H9 (cell line): ENCODE data around the gene ADAMTS18. TPM values are rescaled to one million over a fixed set of nuclear protein-coding genes. Genes with fewer than 3 reads are reported as not detected.

Experiments
- DNase-seq: peaks from one replicate; pipeline ENCODE4 v3.0.0-alpha.2; 2017
- H2AFZ ChIP-seq: one replicate; pipeline ENCODE4 v1.6.1; 2013; ENCODE audit warnings: mild to moderate bottlenecking, low read length, control low read depth, moderate library complexity
- H2AK5ac ChIP-seq: 2 replicates; pipeline ENCODE4 v1.6.1; 2013; ENCODE audit warnings: low read length, control low read depth, mixed read lengths; ENCODE audit not compliant: insufficient read length
- H2BK120ac ChIP-seq: one replicate; pipeline ENCODE4 v1.6.1; 2013; ENCODE audit warnings: low read depth, mild to moderate bottlenecking, low read length, control low read depth, inconsistent platforms; ENCODE audit not compliant: poor library complexity, severe bottlenecking
- H2BK12ac ChIP-seq: 2 replicates; pipeline ENCODE4 v1.6.1; 2013; ENCODE audit warnings: low read length, control low read depth, mixed read lengths, low read depth; ENCODE audit not compliant: insufficient read length
- H2BK15ac ChIP-seq: 2 replicates; pipeline ENCODE4 v1.6.1; 2013; ENCODE audit warnings: low read depth, low read length, control low read depth
- H2BK20ac ChIP-seq: one replicate; pipeline ENCODE4 v1.6.1; 2013; ENCODE audit warnings: low read depth, mild to moderate bottlenecking, low read length, control low read depth, inconsistent platforms; ENCODE audit not compliant: poor library complexity, severe bottlenecking
- H2BK5ac ChIP-seq: 2 replicates; pipeline ENCODE4 v1.6.1; 2013; ENCODE audit warnings: low read length, control low read depth, mixed read lengths; ENCODE audit not compliant: insufficient read length
- H3K14ac ChIP-seq: 2 replicates; pipeline ENCODE4 v1.6.1; 2013; ENCODE audit warnings: low read length, control low read depth; ENCODE audit not compliant: insufficient read depth
- H3K18ac ChIP-seq: 2 replicates; pipeline ENCODE4 v1.6.1; 2013; ENCODE audit warnings: low read depth, mild to moderate bottlenecking, mixed read lengths, low read length, control low read depth; ENCODE audit not compliant: insufficient read length
- H3K23ac ChIP-seq: 2 replicates; pipeline ENCODE4 v1.6.1; 2013; ENCODE audit warnings: low read length, control low read depth, mixed read lengths, low read depth; ENCODE audit not compliant: insufficient read length
- H3K23me2 ChIP-seq: 2 replicates; pipeline ENCODE4 v1.6.1; 2013; ENCODE audit warnings: low read depth, mild to moderate bottlenecking, mixed read lengths, low read length, control low read depth; ENCODE audit not compliant: insufficient read length, poor library complexity, severe bottlenecking
- H3K27ac ChIP-seq: 2 replicates; pipeline ENCODE4 v1.5.1; 2013; ENCODE audit warnings: low read length, control low read depth, mixed read lengths, low read depth; ENCODE audit not compliant: insufficient read length
- H3K27me3 ChIP-seq: 2 replicates; pipeline ENCODE4 v1.6.1; 2013; ENCODE audit warnings: low read length, control low read depth, inconsistent platforms; ENCODE audit not compliant: insufficient read depth
- H3K4ac ChIP-seq: 2 replicates; pipeline ENCODE4 v1.6.1; 2013; ENCODE audit warnings: low read depth, mild to moderate bottlenecking, control low read depth, inconsistent platforms, low read length, moderate library complexity
- H3K4me1 ChIP-seq: 2 replicates; pipeline ENCODE4 v1.6.1; 2013; ENCODE audit warnings: low read length, control low read depth, inconsistent platforms; ENCODE audit not compliant: insufficient read depth
- H3K4me2 ChIP-seq: 2 replicates; pipeline ENCODE4 v1.6.1; 2013; ENCODE audit warnings: low read length, control low read depth, mixed read lengths; ENCODE audit not compliant: insufficient read length, insufficient read depth
- H3K56ac ChIP-seq: 2 replicates; pipeline ENCODE4 v1.6.1; 2013; ENCODE audit warnings: low read depth, mild to moderate bottlenecking, mixed read lengths, low read length, control low read depth; ENCODE audit not compliant: insufficient read length
- H3K79me1 ChIP-seq: 2 replicates; pipeline ENCODE4 v1.6.1; 2013; ENCODE audit warnings: low read depth, mild to moderate bottlenecking, moderate library complexity, low read length, control low read depth, inconsistent platforms; ENCODE audit not compliant: insufficient read depth, poor library complexity, severe bottlenecking
- H3K79me2 ChIP-seq: 2 replicates; pipeline ENCODE4 v1.6.1; 2013; ENCODE audit warnings: low read length, control low read depth, inconsistent platforms; ENCODE audit not compliant: insufficient read depth
- H3K9ac ChIP-seq: 2 replicates; pipeline ENCODE4 v1.6.1; 2013; ENCODE audit warnings: low read length, control low read depth, mixed read lengths; ENCODE audit not compliant: insufficient read length; ENCODE audit errors: extremely low read depth
- H3K9me3 ChIP-seq: one replicate; pipeline ENCODE4 v1.6.1; 2013; ENCODE audit warnings: low read depth, low read length, inconsistent platforms; ENCODE audit not compliant: control insufficient read depth
- H3T11ph ChIP-seq: one replicate; pipeline ENCODE4 v1.6.1; 2013; ENCODE audit warnings: mild to moderate bottlenecking, low read length, control low read depth, inconsistent platforms
- H4K20me1 ChIP-seq: one replicate; pipeline ENCODE4 v1.6.1; 2013; ENCODE audit not compliant: control insufficient read depth, insufficient read length, insufficient read depth
- H4K5ac ChIP-seq: 2 replicates; pipeline ENCODE4 v1.6.1; 2013; ENCODE audit warnings: low read depth, mild to moderate bottlenecking, mixed read lengths, low read length, control low read depth; ENCODE audit not compliant: insufficient read length
- H4K8ac ChIP-seq: replicated peaks from 2 replicates; pipeline ENCODE4 v1.6.1; 2013; ENCODE audit warnings: low read length, control low read depth, mixed read lengths, low read depth; ENCODE audit not compliant: insufficient read length
- H4K91ac ChIP-seq: 2 replicates; pipeline ENCODE4 v1.6.1; 2013; ENCODE audit warnings: low read depth, mild to moderate bottlenecking, moderate library complexity, mixed read lengths, low read length, control low read depth; ENCODE audit not compliant: insufficient read length
- H3K27ac Mint-ChIP-seq, 3 experiments: 2 replicates in 2 of 3; 3 replicates in 1 of 3; pipeline ENCODE4 v1.8.0; 2020 to 2021; ENCODE audit warnings: mixed read lengths in 3 of 3, mild to moderate bottlenecking in 1 of 3, moderate library complexity in 1 of 3
- H3K27me3 Mint-ChIP-seq: 2 replicates; pipeline ENCODE4 v1.8.0; 2021; ENCODE audit warnings: low read depth, mild to moderate bottlenecking, moderate library complexity, mixed read lengths
- H3K36me3 Mint-ChIP-seq, 3 experiments: 2 replicates in 2 of 3; 3 replicates in 1 of 3; pipeline ENCODE4 v1.8.0; 2020 to 2021; ENCODE audit warnings: low read depth in 3 of 3, mixed read lengths in 3 of 3; ENCODE audit not compliant: insufficient read depth in 1 of 3
- H3K4me1 Mint-ChIP-seq, 2 experiments: 2 replicates each; pipeline ENCODE4 v1.8.0; 2020; ENCODE audit warnings: mixed read lengths in 2 of 2
- H3K4me3 Mint-ChIP-seq, 2 experiments: 2 replicates in 1 of 2; 3 replicates in 1 of 2; pipeline ENCODE4 v1.8.0; 2020 to 2021; ENCODE audit warnings: mild to moderate bottlenecking in 2 of 2, mixed read lengths in 2 of 2, moderate library complexity in 1 of 2
- H3K9me3 Mint-ChIP-seq, 2 experiments: 2 replicates in 1 of 2; 3 replicates in 1 of 2; pipeline ENCODE4 v1.8.0; 2020; ENCODE audit warnings: mild to moderate bottlenecking in 2 of 2, mixed read lengths in 2 of 2, moderate library complexity in 1 of 2
- CTCF ChIP-seq: fragments of 200-600 bp; sonication (generic); conservative IDR thresholded peaks from 3 replicates; pipeline ENCODE4 v1.8.0; 2021; ENCODE audit warnings: antibody characterized with exemption, mild to moderate bottlenecking
- WGBS: extraction: QIAGEN DNeasy Blood & Tissue Kit; methylation state at CpG from one replicate; pipeline ENCODE4 v1.1.7; 2013; ENCODE audit warnings: missing lambda C conversion rate, low lambda C conversion rate, mixed read lengths; ENCODE audit not compliant: insufficient read length; ENCODE audit errors: extremely low coverage; 5-methylcytosine and 5-hydroxymethylcytosine counted together
- total RNA-seq: library from RNA; stranded (reverse); gene quantifications from 2 replicates; pipeline ENCODE4 v1.2.1, GENCODE V29; 2021

The ADAMTS18 gene
- total RNA-seq, 1 experiment from 2014 or later: 0.07 TPM

- Histone ChIP-seq H3K27ac (no peak overlapping the region), H3K23ac (no peak overlapping the region), H3K79me2 (no peaks in the 10 kb centered on the region), H3K79me1 (no peaks in the 10 kb centered on the region), H3K9ac (no peak overlapping the region), H3K23me2 (no peaks in the 10 kb centered on the region), H3K4ac (no peak overlapping the region), H4K5ac (no peak overlapping the region), H2BK15ac (no peak overlapping the region), H2AFZ (no peak overlapping the region), H3K4me2 (no peak overlapping the region), H3K56ac (no peak overlapping the region), H2BK20ac (no peak overlapping the region), H2BK5ac (no peak overlapping the region), H3K4me1 (no peaks in the 10 kb centered on the region; the same call in 1 of the 2 replicates), H3K27me3 (no peaks in the 10 kb centered on the region), H4K8ac (no peak overlapping the region), H3K9me3 (no peaks in the 10 kb centered on the region), H2AK5ac (no peak overlapping the region), H4K20me1 (no peaks in the 10 kb centered on the region), H2BK12ac (no peak overlapping the region), H3K18ac (no peak overlapping the region), H2BK120ac (no peak overlapping the region), H4K91ac (no peak overlapping the region), H3K14ac (no peak overlapping the region), H3T11ph (no peak overlapping the region)
- no peak for TF ChIP-seq CTCF
- Mint-ChIP-seq H3K27ac (no peak overlapping the region), H3K27me3 (peaks cover 3% of the 10 kb centered on the region), H3K9me3 (no peaks in the 10 kb centered on the region), H3K4me3 (no peak overlapping the region), H3K4me1 (peaks cover 7% of the 10 kb centered on the region in 2 experiments), H3K36me3 (no peaks in the 10 kb centered on the region)
- DNase-seq: no peak
- no CpG with 5 or more reads among the region's 3 CpGs for WGBS
These were observed 17.4 kb upstream of the ADAMTS18 start for GRCh38 chr16:77452243-77452642.
